CD4-positive, alpha-beta T cell treated with Interleukin-2 at 100 ng/mL for 4 hours (primary cell): ENCODE results near the gene LTBP4.

Experiments used
- DNase-seq: peaks from one replicate; pipeline ENCODE4 v3.0.0-alpha.2; 2020; ENCODE audit warnings: low spot score

LTBP4 gene

GRCh38 chr19:40596608-40597328 is 4.4 kb upstream of the LTBP4 start:
- no peak for DNase-seq

- no peak for DNase-seq
Observed at GRCh38 chr19:40597329-40597838, 3.8 kb upstream of the LTBP4 start.

- peak; percentile 82 for DNase-seq
Observed at GRCh38 chr19:40598121-40598917, 2.9 kb upstream of the LTBP4 start.

- no peak for DNase-seq
Observed at GRCh38 chr19:40598918-40599307, 2.3 kb upstream of the LTBP4 start.

GRCh38 chr19:40599331-40599901 is 1.8 kb upstream of the LTBP4 start:
- DNase-seq, result no peak

GRCh38 chr19:40599902-40600569 is 1.1 kb upstream of the LTBP4 start:
- no peak for DNase-seq

- no peak for DNase-seq
Observed at GRCh38 chr19:40600570-40601133, 517 bp upstream of the LTBP4 start.

- no peak for DNase-seq
Observed at GRCh38 chr19:40603071-40603388, 1.9 kb downstream of the LTBP4 start.

GRCh38 chr19:40603389-40604170 is 2.4 kb downstream of the LTBP4 start:
- peak; percentile 98 for DNase-seq

- DNase-seq, result no peak
Observed at GRCh38 chr19:40604171-40604646, 3.0 kb downstream of the LTBP4 start.

- no peak for DNase-seq
Observed at GRCh38 chr19:40604647-40605215, 3.6 kb downstream of the LTBP4 start.

- DNase-seq, result peak; percentile 86
Observed at GRCh38 chr19:40605216-40605971, 4.2 kb downstream of the LTBP4 start.

GRCh38 chr19:40607311-40608239 is 6.4 kb downstream of the LTBP4 start:
- no peak for DNase-seq

- no peak for DNase-seq
Observed at GRCh38 chr19:40608240-40608621, 7.1 kb downstream of the LTBP4 start.

- no peak for DNase-seq
Observed at GRCh38 chr19:40608957-40609356, 7.8 kb downstream of the LTBP4 start.

- peak; percentile 88 for DNase-seq
Observed at GRCh38 chr19:40609561-40610395, 8.6 kb downstream of the LTBP4 start.

- DNase-seq, result peak; percentile 62
Observed at GRCh38 chr19:40610396-40611064, 9.4 kb downstream of the LTBP4 start.

GRCh38 chr19:40611096-40611495 is 9.9 kb downstream of the LTBP4 start:
- DNase-seq, result peak; percentile 45
